Activated T-helper 1 cell treated with Interleukin-2 at 50 U/mL for 16 hours (primary cell): ENCODE data around the gene PLA2G2C.

Experiments
- DNase-seq: peaks from one replicate; pipeline ENCODE4 v3.0.0-alpha.2; 2020; ENCODE audit warnings: low read depth

PLA2G2C gene

GRCh38 chr1:20207546-20207945 is 21.2 kb upstream of the PLA2G2C start:
- no peak for DNase-seq

GRCh38 chr1:20202166-20202565 is 15.8 kb upstream of the PLA2G2C start:
- no peak for DNase-seq

GRCh38 chr1:20200966-20201365 is 14.6 kb upstream of the PLA2G2C start:
- no peak for DNase-seq

DNA sequence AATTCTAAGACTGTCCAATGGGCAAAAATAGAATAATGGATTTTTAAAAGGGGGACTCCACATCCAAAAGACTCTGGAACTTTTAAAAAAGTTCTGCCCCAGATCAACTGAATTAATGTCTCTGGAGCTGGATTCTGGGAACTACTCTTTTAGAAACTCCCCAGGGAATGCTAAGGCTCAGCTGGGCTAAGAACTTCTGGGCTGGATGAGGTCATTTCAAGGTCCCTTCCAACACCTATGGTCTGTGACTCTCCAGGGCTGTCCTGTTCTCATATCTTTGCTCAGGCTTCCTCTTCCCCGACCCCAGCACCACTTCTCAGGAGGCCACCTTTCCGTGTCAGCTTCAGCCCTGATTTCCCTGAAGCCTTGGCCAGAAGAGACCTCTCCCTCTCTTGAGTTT is 13.5 kb upstream of the PLA2G2C start:
- DNase-seq, result no peak

DNA sequence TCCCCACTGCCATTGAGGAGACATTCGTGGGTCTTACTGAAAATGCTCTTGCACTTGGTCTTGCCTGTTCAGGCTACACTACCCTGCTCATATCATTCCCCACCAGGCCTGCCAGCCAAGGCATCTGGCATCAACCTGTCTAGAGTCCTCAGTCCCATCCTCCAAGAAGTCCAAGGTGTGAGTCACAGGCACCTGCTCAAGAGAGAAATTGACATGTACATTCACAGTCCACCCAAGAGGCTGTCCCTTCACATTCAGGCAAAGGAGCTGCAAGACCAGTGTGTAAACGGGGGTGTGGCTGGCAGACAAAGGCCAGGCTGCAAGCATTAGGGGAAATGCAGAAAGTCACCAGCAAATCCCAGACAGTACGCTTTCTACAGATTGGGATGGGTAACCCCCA is 13.1 kb upstream of the PLA2G2C start:
- DNase-seq, result no peak

DNA sequence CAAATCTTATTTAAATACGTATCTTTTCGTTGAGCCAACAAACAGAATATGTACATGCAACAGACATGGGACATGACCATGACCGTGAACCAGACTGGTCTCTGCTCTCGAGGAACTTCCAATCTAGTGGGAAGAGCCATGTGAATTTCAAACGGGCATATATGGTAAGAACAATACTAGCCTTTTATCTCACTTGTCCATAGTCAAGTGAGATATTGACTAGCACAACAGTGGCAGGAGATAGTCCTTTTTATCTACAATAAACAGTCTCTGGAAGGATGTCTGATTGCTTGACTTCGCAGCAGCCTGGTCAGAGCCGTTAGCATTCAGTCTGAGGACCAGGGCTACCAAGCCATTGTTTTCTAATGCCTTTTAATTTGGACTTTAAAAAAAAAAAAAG is 12.6 kb upstream of the PLA2G2C start:
- DNase-seq, result no peak

DNA sequence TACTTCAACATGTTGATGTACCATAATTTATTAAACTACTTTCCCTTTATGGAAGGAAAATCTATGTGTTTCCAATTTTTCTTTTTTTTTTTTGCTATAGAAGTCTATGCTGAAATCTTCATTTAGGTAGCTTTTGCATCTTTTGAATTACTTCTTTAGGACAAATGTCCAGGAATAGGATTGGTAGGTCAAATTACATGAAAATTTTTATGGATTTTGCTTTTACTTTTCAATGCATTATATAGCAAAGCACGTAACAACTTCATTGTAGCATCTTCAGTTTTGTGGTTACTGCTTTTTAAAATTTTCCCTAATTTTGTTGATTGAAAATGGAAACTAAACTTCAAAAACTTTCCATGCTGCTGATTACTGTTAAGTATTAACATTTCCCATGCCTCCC is 12.0 kb upstream of the PLA2G2C start:
- no peak for DNase-seq

DNA sequence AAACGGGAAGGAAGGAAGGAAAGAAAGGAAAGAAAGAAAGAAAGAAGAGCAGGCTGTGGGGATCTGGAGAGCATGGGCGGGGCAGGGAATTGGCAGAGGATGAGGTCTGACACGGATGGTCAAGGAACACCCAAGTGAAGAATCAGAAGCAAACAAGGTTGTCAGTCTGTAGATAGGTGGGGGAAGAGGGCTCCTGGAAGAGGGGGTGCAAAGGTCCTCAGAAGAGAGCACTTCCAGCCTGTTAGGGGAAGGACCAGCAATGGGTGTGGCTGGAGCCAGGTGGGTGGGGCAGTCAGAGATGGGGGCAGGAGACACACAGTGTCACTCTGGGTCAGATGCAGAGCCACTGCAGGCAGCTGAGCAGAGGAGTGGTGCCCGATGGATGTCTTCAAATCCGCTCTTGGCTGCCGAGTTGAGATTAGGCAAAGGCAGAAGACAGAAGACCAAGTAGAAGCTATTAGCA is 11.0 kb upstream of the PLA2G2C start:
- no peak for DNase-seq

DNA sequence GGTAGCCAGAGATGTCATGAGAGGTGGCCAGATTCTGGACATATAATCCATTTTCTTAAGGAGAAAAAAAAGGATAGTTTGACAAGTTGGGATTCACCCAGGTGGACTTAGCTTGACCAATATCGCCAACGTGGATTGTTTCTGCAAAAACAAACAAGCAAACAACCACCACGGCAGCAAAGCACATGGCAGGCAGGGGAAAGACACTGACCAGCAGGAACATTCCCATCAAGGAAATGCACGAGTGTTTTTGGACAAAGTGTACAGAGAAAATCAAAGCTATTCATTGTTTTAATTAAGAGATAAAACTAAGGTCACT is 9.1 kb upstream of the PLA2G2C start:
- no peak for DNase-seq

DNA sequence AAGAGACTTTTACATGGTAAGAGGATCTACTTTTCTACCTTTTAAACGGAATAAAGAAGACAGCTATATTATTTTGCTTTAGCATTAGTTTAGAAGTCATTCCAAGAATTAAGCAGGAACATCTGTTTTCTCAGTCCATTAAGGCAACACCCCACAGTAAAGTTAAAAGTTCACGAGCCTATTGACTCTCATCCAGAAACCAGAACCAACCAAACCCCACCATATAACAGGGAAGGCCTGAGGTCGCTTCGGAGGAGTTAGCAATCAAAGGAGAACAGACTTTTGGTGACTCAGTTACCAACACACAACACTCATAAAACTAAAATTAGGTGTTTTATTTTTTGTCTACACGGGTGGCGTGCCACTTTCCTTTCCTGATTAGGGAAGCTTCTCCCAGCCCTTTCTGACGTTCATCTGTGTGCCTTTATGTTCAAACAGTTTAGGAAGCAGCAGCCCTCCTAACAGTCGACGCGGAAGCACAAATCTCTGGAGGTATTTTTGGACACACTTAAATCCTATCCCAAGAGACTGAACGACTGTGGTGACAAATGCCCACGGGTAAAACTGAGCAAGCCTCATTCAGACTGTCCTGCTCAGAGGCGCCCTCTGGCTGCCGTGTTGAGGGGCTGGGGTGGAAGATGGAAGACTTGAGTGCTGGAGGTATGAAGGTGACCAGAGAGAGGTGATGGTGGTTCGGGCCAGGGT is 8.6 kb upstream of the PLA2G2C start:
- DNase-seq, result peak; percentile 50

DNA sequence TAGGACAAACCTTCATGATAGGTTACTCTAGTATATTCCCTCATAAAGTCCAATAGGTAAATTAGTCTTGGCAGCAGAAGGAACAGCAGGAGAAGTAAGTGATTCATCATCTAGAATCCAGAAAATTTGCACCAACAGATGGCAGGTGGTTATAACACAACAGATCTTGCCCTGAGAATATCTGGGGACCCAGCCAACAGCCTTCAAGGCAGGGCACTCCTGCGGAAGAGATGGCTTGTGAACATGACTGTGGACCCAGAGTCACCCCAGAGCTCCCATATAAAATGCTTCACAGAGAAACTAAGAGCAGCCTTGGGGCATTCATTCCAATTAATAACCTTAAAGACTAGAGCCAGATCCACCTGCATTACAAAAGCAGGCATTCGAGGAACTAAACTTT is 7.9 kb upstream of the PLA2G2C start:
- DNase-seq, result no peak

- no peak for DNase-seq
These were observed 6.6 kb upstream of the PLA2G2C start for GRCh38 chr1:20192871-20193411.

DNA sequence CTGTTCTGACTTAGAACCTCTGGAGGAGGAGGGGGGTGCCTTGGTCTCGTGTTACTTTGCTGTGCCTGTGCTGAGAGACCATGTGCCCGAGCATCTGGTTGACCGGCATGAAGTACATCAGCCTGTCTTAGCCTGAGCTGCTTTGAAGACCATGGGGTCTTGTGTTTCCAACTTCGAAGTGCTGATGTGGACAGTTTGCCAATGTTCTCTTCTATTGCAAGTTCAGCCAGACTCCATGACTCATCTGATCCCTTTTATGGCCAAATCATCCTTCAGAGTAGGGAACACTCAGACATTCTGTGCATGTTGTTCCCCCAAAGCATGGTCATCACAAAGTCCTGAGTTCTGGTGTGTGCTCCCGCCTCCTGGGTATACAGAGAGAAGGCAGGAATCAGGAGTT is 6.0 kb upstream of the PLA2G2C start:
- no peak for DNase-seq

DNA sequence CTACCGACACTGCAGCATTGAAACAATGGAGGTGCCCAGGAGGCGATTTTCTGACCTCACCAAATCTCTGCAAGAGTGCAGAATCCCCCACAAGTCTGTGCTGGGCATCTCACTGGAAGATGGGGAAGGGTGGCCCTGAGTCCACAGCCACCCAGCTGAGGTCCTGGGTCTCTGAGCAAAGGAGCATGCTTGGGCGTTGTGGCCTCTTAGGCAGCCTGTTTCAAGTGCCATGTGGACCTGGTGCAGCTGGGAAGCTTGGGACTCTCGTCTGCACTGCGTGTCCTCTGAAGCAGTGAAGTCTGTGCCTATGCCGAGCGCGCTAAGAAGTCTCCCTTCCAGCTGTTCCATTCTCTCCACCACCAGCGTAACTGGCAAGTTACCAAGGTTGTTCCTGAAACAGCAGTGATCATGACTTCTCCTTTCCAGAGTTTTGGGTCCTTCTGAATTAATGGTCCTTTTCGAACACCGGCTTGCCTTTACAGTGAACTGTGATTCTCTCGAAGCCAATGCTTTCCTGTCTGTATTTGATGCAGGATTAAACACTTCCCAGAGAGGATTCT is 5.0 kb upstream of the PLA2G2C start:
- no peak for DNase-seq

DNA sequence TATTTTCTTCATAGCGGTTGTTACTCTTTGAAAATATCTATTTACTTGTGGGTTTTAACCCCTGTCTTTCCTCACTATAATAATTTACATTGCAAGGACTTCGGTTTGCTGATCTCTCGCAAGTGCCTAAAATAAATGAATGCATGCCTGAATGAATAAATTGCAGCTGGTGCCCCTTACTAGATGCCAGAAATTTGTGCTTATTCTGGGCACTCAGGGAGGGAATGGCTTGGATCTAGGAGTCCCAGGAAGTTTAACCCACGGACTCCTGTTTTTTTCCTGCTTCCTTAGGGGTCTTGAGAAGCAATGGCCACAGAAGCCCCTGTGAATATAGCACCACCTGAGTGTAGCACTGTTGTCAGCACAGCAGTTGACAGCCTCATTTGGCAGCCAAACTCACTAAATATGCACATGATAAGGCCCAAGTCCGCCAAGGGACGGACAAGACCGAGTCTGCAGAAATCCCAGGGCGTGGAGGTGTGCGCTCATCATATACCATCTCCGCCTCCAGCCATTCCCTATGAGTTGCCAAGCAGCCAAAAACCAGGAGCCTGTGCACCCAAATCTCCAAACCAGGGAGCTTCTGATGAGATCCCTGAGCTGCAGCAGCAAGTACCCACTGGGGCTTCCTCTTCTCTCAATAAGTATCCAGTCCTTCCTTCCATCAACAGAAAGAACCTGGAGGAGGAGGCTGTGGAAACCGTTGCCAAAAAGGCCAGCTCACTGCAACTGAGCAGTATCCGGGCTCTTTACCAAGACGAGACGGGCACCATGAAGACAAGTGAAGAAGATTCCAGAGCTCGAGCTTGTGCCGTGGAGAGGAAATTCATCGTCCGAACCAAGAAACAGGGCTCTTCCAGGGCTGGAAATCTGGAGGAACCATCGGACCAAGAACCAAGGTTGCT is 4.2 kb upstream of the PLA2G2C start:
- no peak for DNase-seq

- DNase-seq, result no peak
These were observed 3.3 kb upstream of the PLA2G2C start for GRCh38 chr1:20189664-20190063.

DNA sequence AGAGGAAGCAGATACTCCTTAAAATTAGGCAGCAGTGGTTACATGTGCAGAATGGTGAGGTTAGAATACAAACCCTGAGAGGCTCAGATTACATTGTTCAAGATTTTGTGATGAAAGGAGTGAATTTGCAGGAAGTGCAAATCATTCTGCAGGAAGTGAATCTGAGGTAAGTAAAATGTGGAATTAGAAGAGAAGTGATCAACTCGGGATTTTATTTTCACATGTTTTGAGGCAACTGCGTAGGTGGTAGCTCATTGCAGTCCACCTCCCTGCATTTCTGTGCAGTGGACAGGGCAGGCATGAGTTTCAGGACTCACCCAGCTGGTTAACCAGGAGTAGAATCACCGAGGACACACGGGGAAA is 2.1 kb upstream of the PLA2G2C start:
- no peak for DNase-seq

DNA sequence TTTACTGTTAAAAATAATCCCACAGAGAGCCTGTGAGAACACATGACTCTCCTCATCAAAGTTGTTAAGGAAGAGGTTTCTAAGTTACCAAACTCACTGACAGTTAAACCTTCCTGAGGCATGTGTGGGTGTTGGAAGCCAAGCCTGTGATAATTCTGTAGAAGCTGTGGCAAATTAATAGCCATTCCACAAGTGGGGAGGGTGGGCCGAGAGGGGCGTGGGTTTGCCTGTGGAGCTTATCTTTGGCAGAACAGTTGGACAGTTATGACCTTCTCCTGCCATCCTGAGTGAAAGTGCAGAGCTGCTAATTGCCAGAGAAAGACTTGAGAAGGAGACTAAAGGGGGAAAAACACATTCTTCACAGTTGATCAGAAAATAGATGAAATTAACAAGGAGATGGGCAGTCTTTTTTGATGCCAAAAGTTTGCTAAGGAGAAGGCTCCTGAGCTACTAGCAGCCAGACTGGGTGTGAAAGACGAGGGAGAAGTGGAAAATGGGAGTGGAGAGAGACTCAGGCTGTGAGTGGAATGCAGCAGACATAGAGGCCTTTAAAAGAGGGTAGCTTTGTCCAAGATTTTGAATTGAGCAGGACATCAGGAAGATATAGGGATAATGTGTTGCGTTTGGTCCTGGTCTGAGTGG is 1.6 kb upstream of the PLA2G2C start:
- no peak for DNase-seq

DNA sequence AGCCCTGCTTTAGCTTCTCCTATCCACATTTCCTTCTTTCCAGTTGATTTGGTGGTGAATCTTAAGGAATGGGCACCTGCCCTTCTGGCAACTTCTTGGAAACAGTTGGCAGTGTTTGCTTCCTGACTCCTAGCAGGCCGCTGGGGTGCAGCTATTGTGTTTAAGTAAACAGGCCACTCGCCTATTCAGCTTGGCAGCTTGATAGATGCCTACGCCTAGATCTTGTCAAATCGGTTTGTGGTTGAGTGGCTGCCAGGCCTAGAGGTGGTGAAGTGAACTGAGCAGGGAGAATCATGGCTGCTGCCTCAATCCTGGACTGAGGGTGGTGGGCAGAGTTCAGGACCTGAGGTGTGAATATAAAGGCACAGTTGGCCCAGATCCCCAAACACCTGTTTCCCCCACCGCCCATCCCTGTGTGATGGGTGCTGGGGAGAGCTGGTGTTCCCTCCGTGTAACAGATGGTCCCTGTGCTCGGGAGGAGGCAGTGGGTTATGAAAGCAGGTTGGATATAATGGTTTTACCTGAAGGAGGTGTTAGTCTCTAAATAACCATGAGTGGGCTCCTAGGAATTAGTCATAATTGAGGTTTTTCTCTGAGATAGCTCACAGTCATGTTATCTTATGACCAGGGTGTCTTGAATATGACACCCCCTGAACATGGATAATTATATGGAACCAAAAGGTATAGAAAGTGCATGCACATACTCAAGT is 940 bp upstream of the PLA2G2C start:
- DNase-seq, result no peak

GRCh38 chr1:20184997-20185833 is 1.1 kb downstream of the PLA2G2C start:
- DNase-seq, result peak; percentile 31

DNA sequence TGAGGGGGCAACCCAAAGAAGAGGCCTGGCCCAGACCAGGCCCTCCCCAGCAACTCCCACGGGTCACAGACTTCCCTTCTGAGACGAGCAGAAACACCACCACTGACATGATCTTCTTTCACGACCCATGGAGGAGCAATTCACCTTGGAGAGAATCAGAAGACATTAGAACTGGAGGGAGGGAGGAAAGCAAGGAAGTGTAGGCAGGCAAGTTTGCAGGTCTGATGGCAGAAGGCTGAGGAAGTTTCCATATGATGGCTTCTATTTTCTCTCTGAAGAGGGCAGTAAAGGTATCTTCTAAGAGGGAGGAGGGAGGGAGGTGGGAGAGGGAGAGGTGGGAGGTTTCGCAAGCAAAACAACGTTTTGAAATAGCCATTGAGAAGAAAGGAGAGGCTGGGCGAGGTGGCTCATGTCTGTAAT is 1.8 kb downstream of the PLA2G2C start:
- DNase-seq, result no peak
